H54 (cell line): ENCODE measurements around the gene OCIAD1.
"Not testable (repeated sequence)": the region's sequence is repeated elsewhere in the genome, so short reads cannot be mapped to it uniquely, and the experiment has no call there.

Experiments
- DNase-seq: peaks from one replicate; pipeline ENCODE4 v3.0.0; 2011; ENCODE audit warnings: low spot score, mixed read lengths; ENCODE audit not compliant: insufficient read length
- FAIRE-seq: peaks from 3 replicates; lab custom pipeline; 2011; peaks lifted over from hg19 to GRCh38; lab: Jason Lieb, UNC
- POLR2A ChIP-seq: IDR thresholded peaks from 2 replicates; pipeline ENCODE4 v1.6.1; 2011; ENCODE audit warnings: low read depth, mild to moderate bottlenecking, low read length

OCIAD1 gene

DNA sequence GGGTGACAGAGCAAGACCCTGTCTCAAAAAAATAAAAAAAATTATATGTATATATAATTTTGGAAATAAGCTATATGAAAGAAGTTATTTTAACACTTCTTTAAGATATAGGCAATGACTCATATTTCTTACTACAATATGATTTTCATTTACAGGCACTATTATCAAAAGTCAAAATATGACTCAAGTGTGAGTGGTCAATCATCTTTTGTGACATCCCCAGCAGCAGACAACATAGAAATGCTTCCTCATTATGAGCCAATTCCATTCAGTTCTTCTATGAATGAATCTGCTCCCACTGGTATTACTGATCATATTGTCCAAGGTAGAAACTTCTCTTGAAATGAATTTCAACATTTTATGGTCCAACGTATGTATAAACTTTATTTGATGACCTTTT, 20.8 kb downstream of the OCIAD1 start:
- no peak for DNase-seq
- no peak for FAIRE-seq
- no peak for TF ChIP-seq POLR2A

DNA sequence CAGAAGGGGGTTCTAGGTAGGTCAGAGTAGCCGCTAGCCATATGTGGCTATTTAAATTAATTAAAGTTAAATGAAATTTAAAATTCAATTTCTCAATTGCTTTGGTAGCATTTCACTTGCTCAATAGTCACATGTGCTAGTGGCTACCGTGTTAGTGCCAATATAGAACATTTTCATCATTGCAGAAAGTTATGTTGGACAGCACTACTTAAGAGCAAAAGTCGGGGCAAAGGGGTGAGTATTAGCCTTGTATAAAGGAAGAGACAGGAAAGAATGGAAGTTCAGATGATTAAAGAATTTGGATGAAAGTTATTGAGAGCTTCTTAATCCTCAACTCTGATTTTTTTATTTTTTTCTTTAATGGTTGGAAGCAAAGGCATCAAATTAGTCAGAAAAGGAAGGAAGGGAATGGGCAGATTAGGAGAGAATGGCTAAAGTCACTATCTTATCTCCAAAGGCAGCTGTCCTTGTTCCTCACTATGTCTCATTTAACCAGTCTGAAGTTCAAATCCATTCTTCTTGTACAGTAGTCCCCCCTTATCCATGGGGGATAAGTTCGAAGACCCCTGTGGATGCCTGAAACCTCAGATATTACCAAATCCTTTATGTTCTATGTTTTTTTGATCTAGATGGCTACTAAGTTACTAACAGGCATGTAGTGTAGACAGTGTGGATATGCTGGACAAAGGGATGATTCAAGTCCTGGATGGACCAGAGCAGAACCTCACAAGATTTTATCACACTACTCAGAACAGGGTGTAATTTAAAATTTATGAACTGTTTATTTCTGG, 22.9 kb downstream of the OCIAD1 start:
- DNase-seq (no peak), FAIRE-seq (no peak)
- TF ChIP-seq POLR2A: no peak

DNA sequence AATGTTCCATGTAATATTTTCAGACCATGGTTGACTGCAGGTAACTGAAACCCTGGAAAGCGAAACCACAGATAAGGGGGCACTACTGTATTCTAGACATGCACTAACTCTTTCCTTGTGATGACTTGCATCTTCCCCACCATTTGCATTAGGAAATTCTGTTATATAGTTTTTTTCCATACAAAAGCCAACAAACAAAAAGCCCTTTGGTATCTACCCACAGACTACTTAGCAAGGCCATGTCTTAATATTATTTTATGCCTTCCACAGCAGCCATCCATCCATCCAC, 23.5 kb downstream of the OCIAD1 start:
- no peak for DNase-seq
- no peak for FAIRE-seq

DNA sequence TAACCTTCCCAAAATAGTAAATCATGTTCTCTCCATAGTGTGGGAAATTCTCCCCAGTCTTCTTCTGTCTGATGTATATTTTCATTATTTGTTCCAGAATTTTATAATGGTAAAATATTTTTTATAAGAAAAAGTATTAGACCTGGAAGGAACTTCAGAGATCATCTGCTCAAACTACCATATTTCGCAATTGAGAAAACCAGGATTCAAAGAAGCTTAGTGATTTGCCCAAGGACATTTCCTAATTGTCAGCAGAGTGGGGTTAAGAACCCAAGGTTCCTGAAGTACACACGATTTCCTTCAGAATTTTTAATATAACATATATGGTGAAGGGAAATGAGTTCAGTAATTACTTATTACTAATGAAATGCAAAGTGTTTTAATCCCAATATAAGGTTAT, 24.1 kb downstream of the OCIAD1 start:
- TF ChIP-seq POLR2A: no peak
- no peak for DNase-seq
- FAIRE-seq: no peak

More for the DNA sequence above, 23.5 kb downstream of the OCIAD1 start:
- no peak for TF ChIP-seq POLR2A

DNA sequence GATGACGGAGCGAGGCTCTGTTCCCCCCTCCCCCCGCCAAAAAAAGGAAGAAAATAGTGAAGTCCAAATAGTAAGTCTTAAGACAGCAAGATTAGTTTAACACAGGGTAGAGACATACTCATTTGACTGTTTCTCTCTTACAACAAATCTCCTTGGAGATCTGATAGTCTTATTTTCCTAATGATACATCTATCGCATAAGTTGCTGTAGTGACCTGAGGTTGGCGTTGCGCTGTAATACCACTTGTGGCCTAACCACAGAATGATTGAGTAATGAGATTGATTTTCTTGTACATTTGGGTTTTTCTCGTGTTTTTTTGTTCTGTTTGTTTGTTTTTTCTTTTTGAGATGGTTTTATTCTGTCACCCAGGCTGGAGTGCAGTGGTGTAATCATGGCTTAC, 27.2 kb downstream of the OCIAD1 start:
- no peak for TF ChIP-seq POLR2A
- no peak for DNase-seq
- no peak for FAIRE-seq

DNA sequence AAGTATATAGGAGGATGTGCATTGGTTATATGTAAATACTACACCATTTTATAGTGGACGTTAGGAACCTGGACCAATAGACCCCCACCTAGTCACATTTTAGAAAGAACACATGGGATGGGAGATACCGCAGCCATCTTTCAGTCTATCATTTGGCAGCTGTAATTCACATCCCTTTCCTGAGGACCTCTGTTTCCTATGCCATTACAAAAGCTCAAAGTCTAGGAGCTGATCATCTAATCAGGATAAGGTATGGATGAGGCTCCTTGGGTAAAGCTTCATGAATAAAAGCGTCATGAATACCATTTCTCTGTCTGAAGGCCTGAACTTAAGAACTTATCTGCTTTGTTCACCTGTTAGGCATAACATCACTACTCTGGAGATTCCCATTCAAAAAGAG, 31.1 kb downstream of the OCIAD1 start:
- FAIRE-seq: no peak
- TF ChIP-seq POLR2A: no peak

DNA sequence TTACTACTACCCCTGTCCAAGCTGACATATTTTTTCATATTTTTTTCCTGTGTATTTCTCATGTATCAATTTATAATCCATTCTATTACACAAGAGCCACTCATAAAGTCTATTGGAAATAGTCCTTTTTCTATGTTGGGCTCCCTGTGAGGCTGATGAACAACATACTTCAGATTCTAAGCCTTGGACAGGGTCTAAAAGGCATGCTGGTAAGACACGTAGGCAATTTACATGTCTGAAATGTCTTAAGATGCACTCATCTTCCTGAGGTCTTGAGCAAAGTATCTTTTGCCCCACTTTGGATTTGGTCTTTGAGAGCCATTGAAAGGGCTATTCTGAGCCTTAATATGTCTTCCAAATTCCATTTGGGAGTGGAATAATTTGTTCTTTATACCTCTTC, 31.8 kb downstream of the OCIAD1 start:
- TF ChIP-seq POLR2A: no peak
- FAIRE-seq: no peak
- DNase-seq: no peak

More for the DNA sequence above, 31.1 kb downstream of the OCIAD1 start:
- DNase-seq: no peak

DNA sequence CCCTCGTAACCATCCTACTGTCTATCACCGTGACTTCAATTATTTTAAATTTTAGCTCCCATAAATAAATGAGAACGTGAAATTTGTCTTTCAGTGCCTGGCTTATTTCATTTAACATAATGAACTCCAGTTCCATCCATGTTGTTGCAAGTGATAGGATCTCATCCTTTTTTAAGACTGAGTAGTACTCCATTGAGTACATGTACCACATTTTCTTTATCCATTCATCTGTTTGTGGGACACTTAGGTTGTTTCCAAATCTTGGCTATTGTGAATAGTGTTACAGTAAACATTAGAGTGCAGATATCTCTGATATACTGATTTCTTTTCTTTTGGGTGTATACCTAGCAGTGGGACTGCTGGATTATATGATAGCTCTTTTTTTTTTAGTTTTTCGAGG, 32.8 kb downstream of the OCIAD1 start:
- no peak for DNase-seq
- no peak for FAIRE-seq
- no peak for TF ChIP-seq POLR2A

DNA sequence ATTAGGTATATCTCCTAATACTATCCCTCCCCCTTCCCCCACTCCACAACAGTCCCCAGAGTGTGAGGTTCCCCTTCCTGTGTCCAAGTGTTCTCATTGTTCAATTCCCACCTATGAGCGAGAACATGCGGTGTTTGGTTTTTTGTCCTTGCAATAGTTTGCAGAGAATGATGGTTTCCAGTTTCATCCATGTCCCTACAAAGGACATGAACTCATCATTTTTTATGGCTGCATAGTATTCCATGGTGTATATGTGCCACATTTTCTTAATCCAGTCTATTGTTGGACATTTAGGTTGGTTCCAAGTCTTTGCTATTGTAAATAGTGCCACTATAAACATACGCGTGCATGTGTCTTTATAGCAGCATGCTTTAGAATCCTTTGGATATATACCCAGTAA, 33.8 kb downstream of the OCIAD1 start:
- FAIRE-seq, DNase-seq: not testable (repeated sequence)

DNA sequence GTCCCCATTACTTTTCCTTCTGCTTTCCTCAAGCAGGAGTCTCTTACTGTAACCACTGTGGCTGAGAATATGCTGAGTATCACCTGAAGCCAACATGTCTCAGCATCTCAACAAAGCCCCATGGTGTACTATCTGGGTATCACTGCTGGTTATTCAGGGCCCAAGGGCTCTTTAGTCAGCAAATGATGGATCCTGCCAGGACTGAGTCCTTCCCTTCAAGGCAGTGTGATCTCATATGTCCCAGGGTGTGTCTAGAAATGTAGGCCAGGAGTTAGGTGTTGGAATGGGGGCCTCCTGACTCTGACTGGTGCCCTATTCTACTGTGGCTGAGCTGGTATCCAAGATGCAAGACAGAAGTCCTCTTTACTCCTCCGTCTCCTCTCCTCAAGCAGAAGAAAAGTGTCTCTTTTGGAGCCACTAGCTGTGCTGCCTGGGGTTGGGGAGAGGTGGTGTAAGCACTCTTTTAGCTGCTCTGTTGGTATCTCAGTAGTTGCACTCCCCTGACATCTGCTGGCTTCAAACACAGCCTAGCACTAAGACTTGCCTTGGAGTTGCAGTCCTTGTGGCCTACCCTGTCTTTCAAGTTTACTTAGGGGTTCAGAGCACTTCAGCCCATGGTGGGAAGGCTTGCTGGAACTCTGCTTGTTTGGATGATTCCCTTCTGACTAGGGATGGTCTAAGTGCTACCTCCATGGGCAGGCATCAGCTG, 47.1 kb downstream of the OCIAD1 start:
- no peak for TF ChIP-seq POLR2A
- DNase-seq: no peak

DNA sequence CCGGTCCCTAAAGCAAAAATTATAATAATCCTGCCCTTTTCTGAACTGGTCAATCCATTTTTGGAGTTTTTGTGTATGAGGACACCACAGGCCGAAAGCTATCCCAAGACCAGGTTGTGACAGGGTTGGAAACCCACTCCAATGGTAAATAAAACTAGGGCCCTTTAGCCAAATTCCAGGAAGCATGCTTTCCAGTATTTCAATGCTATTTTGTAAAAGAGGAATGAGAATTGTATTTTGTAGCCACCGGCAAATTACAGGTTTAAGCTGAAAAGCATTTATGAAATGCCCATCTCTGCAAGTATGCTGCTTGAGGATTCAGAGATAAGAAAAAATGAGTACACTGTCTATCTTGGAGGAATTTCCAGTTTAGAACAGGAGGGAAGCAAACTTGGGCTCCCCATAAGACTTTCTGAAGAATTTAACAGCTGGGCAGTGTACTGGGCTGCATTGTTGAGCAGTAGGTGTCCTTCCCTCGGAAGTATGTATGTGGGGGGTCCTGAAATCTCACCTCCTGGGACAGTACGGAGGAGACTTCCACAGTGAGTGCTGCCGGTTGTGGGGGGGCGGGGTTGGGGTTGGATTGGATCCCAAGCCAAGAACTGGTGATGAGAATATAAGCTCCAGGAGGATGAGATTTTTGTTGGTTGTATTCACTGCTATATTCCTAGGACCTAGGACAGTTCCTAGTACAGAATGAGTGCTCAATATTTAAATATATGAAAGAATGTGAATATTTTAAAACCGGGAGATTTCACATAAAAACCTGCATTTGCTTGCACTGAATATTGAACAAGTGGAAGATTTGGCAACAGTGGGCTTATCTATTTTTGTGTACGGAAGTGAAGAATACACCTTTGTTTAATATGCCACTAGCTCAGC, 48.9 kb downstream of the OCIAD1 start:
- no peak for TF ChIP-seq POLR2A
- FAIRE-seq: no peak
- no peak for DNase-seq

More for the DNA sequence above, 47.1 kb downstream of the OCIAD1 start:
- no peak for FAIRE-seq

DNA sequence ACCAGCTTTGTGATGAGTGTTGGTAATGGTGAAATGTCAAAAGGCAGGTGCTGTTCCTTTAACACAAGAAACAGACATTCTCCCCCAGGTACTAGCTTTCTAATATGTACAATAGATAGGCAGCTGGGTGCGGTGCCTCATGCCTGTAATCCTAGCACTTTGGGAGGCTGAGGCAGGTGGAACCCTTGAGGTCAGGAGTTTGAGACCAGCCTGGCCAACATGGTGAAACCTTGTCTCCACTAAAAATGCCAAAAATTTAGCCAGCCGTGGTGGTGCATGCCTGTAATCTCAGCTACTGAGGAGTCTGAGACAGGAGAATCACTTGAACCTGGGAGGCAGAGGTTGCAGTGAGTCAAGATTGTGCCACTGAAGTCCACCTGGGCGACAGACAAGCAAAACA, 50.8 kb downstream of the OCIAD1 start:
- FAIRE-seq, DNase-seq: not testable (repeated sequence)

DNA sequence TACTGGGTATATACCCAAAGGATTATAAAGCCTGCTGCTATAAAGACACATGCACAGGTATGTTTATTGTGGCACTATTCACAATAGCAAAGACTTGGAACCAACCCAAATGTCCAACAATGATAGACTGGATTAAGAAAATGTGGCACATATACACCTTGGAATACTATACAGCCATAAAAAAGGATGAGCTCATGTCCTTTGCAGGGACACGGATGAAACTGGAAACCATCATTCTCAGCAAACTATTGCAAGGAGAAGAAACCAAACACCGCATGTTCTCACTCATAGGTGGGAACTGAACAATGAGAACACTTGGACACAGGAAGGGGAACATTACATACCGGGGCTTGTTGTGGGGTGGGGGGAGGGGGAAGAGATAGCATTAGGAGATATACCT, 58.9 kb downstream of the OCIAD1 start:
- not testable (repeated sequence) for FAIRE-seq, DNase-seq

DNA sequence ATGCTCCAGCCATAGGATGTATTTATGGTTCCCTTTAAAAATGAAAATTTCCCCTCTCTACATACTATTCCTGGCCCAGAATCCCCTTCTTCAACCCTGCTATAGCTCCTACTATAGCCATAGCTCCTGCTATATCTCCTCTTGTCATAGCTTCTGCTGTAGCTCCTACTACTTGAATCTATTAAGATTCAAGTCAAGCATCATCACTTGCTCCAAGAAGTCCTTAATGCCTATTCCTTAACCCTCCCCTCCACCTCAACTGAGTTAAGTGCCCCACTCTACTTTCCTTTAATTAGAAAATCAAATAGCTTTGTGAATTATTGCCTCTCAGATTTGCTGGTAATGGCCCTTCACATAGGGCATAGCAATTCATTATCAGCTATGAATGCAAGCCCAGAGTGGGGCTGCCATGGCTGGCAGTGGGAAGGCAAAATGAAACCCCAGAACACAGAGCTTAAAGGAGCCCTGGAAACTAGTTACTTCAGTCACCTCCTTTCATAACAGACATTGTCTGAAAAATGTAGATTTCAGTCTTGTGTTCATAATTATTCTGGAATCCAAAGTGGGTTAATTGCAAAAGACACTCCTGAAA, 60.2 kb downstream of the OCIAD1 start:
- no peak for FAIRE-seq
- no peak for DNase-seq
- TF ChIP-seq POLR2A: no peak
